K562 (cell line): ENCODE measurements around the gene PCK1. TPM values are rescaled to one million over a fixed set of nuclear protein-coding genes. Genes with fewer than 3 reads are reported as not detected.
A peak's percentile ranks its signal among the peaks of the same experiment; 100 is the strongest.

Source experiments
- ARHGAP35 ChIP-seq: fragments of 450-650 bp; IDR thresholded peaks from 2 replicates; pipeline ENCODE4 v1.6.1; 2018; ENCODE audit not compliant: partially characterized antibody
- BCOR ChIP-seq: fragments of 450-650 bp; IDR thresholded peaks from 2 replicates; pipeline ENCODE4 v1.6.1; 2016
- CGGBP1 ChIP-seq: fragments of 250-450 bp; sonication (Bioruptor Pico); IDR thresholded peaks from 2 replicates; pipeline ENCODE4 v1.9.0; 2021; ENCODE audit warnings: mild to moderate bottlenecking
- CREM ChIP-seq: IDR thresholded peaks from 2 replicates; pipeline ENCODE4 v1.6.1; 2014; ENCODE audit warnings: antibody characterized with exemption, low read depth
- E2F6 ChIP-seq, 2 experiments: IDR thresholded peaks; 2 replicates each; pipeline ENCODE4 v1.6.1; 2011; ENCODE audit warnings: borderline replicate concordance in 1 of 2, control low read depth in 1 of 2, low read depth in 1 of 2, low read length in 1 of 2, mild to moderate bottlenecking in 1 of 2, mixed read lengths in 1 of 2, moderate library complexity in 1 of 2; ENCODE audit not compliant: insufficient read depth in 1 of 2, insufficient read length in 1 of 2, poor library complexity in 1 of 2, severe bottlenecking in 1 of 2; ENCODE audit errors: extremely low read depth in 1 of 2
- ELF1 ChIP-seq: fragments of 200-800 bp; sonication (Bioruptor generic); IDR thresholded peaks from 2 replicates; pipeline ENCODE4 v1.6.1; 2016; ENCODE audit warnings: missing genetic modification characterization, missing compliant biosample characterization
- HBP1 ChIP-seq: fragments of 450-650 bp; formaldehyde crosslinking; IDR thresholded peaks from 2 replicates; pipeline ENCODE4 v1.4.0; 2022; ENCODE audit warnings: missing genetic modification characterization
- KAT8 ChIP-seq: fragments of 450-650 bp; IDR thresholded peaks from 2 replicates; pipeline ENCODE4 v1.6.1; 2016; ENCODE audit warnings: low read depth, mild to moderate bottlenecking
- NFE2 ChIP-seq: IDR thresholded peaks from 2 replicates; pipeline ENCODE4 v1.6.1; 2014; ENCODE audit warnings: antibody characterized with exemption, low read depth
- NFRKB ChIP-seq: fragments of 450-650 bp; IDR thresholded peaks from 2 replicates; pipeline ENCODE4 v1.6.1; 2016; ENCODE audit warnings: low read depth
- NR4A1 ChIP-seq, 2 experiments: fragments of 250-450 bp in 1 of 2; fragments of 450-650 bp in 1 of 2; sonication (Bioruptor Pico) in 1 of 2; IDR thresholded peaks; 2 replicates each; pipeline versions ENCODE4 v1.4.0 to v1.6.1; 2016 to 2020; ENCODE audit warnings: mild to moderate bottlenecking in 2 of 2, missing compliant biosample characterization in 1 of 2, missing genetic modification characterization in 1 of 2, moderate library complexity in 1 of 2
- POLR3A ChIP-seq: IDR thresholded peaks from 2 replicates; pipeline ENCODE4 v1.6.1; 2011; ENCODE audit warnings: borderline replicate concordance, mild to moderate bottlenecking, moderate library complexity; ENCODE audit not compliant: insufficient read length, insufficient read depth; ENCODE audit errors: extremely low read depth
- RAD51 ChIP-seq: fragments of 450-650 bp; IDR thresholded peaks from 2 replicates; pipeline ENCODE4 v1.7.1; 2016; ENCODE audit warnings: low read depth, mild to moderate bottlenecking, borderline replicate concordance
- RNF2 ChIP-seq: sonication (generic); IDR thresholded peaks from 2 replicates; pipeline ENCODE4 v1.6.1; 2016
- SAFB2 ChIP-seq: fragments of 200-400 bp; formaldehyde crosslinking; IDR thresholded peaks from 2 replicates; pipeline ENCODE4 v1.6.1; 2018; ENCODE audit warnings: borderline replicate concordance, low read length, low read depth, moderate library complexity; ENCODE audit not compliant: severe bottlenecking
- SRSF1 ChIP-seq: fragments of 200-400 bp; formaldehyde crosslinking; IDR thresholded peaks from 2 replicates; pipeline ENCODE4 v1.6.1; 2017; ENCODE audit warnings: mild to moderate bottlenecking, low read depth, low read length, moderate library complexity
- TBP ChIP-seq: optimal IDR thresholded peaks from 2 replicates; pipeline ENCODE3; 2011; ENCODE audit warnings: low read depth, low read length, improper control_type of control experiment
- TEAD2 ChIP-seq: fragments of 450-650 bp; IDR thresholded peaks from 2 replicates; pipeline ENCODE4 v1.6.1; 2016; ENCODE audit warnings: missing genetic modification characterization, control low read depth, missing compliant biosample characterization
- WHSC1 ChIP-seq: IDR thresholded peaks from one replicate; pipeline ENCODE4 v1.6.1; 2012; ENCODE audit warnings: low read length, control low read depth, inconsistent platforms
- ZNF140 ChIP-seq: fragments of 250-450 bp; sonication (Bioruptor Pico); IDR thresholded peaks from 2 replicates; pipeline ENCODE4 v1.8.0; 2021; ENCODE audit warnings: moderate library complexity, mild to moderate bottlenecking, inconsistent platforms
- polyA plus RNA-seq, 8 experiments: library from polyadenylated mRNA; depleted of rRNA in 4 of 8; stranded (reverse) in 5 of 8; unstranded in 3 of 8; fragments of >200 nt; fragmentation: Nextera tagmentation in 2 of 8; fragmentation: Illumina TruSeq in 1 of 8; extraction: Ambion mirVana in 2 of 8; extraction: Trizol in 1 of 8; gene quantifications; 2 replicates each; pipeline versions ENCODE4 v1.2.1 to v1.2.3, GENCODE V29; 2011 to 2014; ENCODE audit warnings: inconsistent platforms in 1 of 8, missing spikeins in 1 of 8
- total RNA-seq, 7 experiments: library from RNA; depleted of rRNA in 6 of 7; stranded (reverse); fragments of >200 nt in 6 of 7; fragmentation: Illumina TruSeq in 2 of 7; extraction: Trizol in 2 of 7; gene quantifications; 2 replicates each; pipeline versions ENCODE4 v1.2.1 to v1.2.3, GENCODE V29; 2011 to 2021; ENCODE audit warnings: low replicate concordance in 1 of 7
- TF ChIP-seq, protein P1 (sequence below): fragments of 450-650 bp; IDR thresholded peaks from 2 replicates; pipeline ENCODE4 v1.6.1; 2017; ENCODE audit warnings: antibody characterized with exemption, mild to moderate bottlenecking
- TF ChIP-seq, protein P2 (sequence below): fragments of 450-650 bp; IDR thresholded peaks from 2 replicates; pipeline ENCODE4 v1.6.1; 2017; ENCODE audit warnings: mild to moderate bottlenecking, moderate library complexity

The PCK1 gene
- total and polyA plus RNA-seq, 9 of the 15 experiments (the other 6 are each of a cell fraction or from before 2014, with no cell fraction given): 0.05 to 0.73 (median 0.15) TPM

- TF ChIP-seq, protein P1, sequence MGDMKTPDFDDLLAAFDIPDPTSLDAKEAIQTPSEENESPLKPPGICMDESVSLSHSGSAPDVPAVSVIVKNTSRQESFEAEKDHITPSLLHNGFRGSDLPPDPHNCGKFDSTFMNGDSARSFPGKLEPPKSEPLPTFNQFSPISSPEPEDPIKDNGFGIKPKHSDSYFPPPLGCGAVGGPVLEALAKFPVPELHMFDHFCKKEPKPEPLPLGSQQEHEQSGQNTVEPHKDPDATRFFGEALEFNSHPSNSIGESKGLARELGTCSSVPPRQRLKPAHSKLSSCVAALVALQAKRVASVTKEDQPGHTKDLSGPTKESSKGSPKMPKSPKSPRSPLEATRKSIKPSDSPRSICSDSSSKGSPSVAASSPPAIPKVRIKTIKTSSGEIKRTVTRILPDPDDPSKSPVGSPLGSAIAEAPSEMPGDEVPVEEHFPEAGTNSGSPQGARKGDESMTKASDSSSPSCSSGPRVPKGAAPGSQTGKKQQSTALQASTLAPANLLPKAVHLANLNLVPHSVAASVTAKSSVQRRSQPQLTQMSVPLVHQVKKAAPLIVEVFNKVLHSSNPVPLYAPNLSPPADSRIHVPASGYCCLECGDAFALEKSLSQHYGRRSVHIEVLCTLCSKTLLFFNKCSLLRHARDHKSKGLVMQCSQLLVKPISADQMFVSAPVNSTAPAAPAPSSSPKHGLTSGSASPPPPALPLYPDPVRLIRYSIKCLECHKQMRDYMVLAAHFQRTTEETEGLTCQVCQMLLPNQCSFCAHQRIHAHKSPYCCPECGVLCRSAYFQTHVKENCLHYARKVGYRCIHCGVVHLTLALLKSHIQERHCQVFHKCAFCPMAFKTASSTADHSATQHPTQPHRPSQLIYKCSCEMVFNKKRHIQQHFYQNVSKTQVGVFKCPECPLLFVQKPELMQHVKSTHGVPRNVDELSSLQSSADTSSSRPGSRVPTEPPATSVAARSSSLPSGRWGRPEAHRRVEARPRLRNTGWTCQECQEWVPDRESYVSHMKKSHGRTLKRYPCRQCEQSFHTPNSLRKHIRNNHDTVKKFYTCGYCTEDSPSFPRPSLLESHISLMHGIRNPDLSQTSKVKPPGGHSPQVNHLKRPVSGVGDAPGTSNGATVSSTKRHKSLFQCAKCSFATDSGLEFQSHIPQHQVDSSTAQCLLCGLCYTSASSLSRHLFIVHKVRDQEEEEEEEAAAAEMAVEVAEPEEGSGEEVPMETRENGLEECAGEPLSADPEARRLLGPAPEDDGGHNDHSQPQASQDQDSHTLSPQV: peak; percentile 91
- TF ChIP-seq KAT8: no peak
- TF ChIP-seq RAD51: no peak
- TF ChIP-seq TBP: no peak
- no peak for TF ChIP-seq TEAD2
- no peak for TF ChIP-seq SAFB2
- peak; percentile 31; the same call in 1 of the 2 replicates for TF ChIP-seq RNF2
- TF ChIP-seq CGGBP1: no peak
- peak; percentile 66 for TF ChIP-seq NFE2
- no peak for TF ChIP-seq NFRKB
- no peak for TF ChIP-seq HBP1
- TF ChIP-seq, protein P2, sequence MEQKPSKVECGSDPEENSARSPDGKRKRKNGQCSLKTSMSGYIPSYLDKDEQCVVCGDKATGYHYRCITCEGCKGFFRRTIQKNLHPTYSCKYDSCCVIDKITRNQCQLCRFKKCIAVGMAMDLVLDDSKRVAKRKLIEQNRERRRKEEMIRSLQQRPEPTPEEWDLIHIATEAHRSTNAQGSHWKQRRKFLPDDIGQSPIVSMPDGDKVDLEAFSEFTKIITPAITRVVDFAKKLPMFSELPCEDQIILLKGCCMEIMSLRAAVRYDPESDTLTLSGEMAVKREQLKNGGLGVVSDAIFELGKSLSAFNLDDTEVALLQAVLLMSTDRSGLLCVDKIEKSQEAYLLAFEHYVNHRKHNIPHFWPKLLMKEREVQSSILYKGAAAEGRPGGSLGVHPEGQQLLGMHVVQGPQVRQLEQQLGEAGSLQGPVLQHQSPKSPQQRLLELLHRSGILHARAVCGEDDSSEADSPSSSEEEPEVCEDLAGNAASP: no peak
- no peak for TF ChIP-seq SRSF1
- TF ChIP-seq E2F6 (IDR thresholded peaks at IDR 0.05; ENCODE audit: borderline replicate concordance in 1 of 2, extremely low read depth in 1 of 2, insufficient read depth in 1 of 2, insufficient read length in 1 of 2, low read depth in 1 of 2, low read length in 1 of 2, poor library complexity in 1 of 2, severe bottlenecking in 1 of 2): peak; percentile 85 to 91
- TF ChIP-seq WHSC1: no peak
- no peak for TF ChIP-seq BCOR
- TF ChIP-seq POLR3A: no peak
- no peak for TF ChIP-seq ARHGAP35
- TF ChIP-seq ELF1 (tag): no peak
- TF ChIP-seq ZNF140 (CRISPR knock-in tag): no peak
- TF ChIP-seq NR4A1 (CRISPR knock-in tag; IDR thresholded peaks at IDR 0.05): no peak
- peak; percentile 57; the same call in 1 of the 2 replicates for TF ChIP-seq NR4A1 (tag; IDR thresholded peaks at IDR 0.05)
- 0 out of 2 replicates have a peak, but pooled peaks have one; percentile 8 for TF ChIP-seq CREM
Measured at GRCh38 chr20:57539889-57540288, 21.0 kb upstream of the PCK1 start (continued).
